DND-41 (cell line): ENCODE measurements around the gene SLC39A11.
"Not testable (repeated sequence)": the region's sequence is repeated elsewhere in the genome, so short reads cannot be mapped to it uniquely, and the experiment has no call there.

ENCODE experiments used
- ATAC-seq: fragments of 200-7000 bp; cut with Tn5 transposase; 3 replicates; pipeline ENCODE4 v1.9.1; 2021; ENCODE audit warnings: low read depth; ENCODE audit not compliant: insufficient read depth
- DNase-seq: peaks from one replicate; pipeline ENCODE4 v3.0.0-alpha.2; 2020
- H2AFZ ChIP-seq: 2 replicates; pipeline ENCODE4 v1.6.0; 2012; ENCODE audit warnings: low read depth, low read length
- H3K27ac ChIP-seq: 2 replicates; pipeline ENCODE4 v1.5.1; 2012; ENCODE audit warnings: low read length, inconsistent platforms
- H3K27me3 ChIP-seq: fragments of 200-600 bp; sonication (generic); 2 replicates; pipeline ENCODE4 v1.6.0; 2012; ENCODE audit warnings: low read length, mild to moderate bottlenecking, inconsistent platforms; ENCODE audit not compliant: insufficient read depth, poor library complexity
- H3K36me3 ChIP-seq: 2 replicates; pipeline ENCODE4 v1.5.1; 2012; ENCODE audit warnings: low read length, inconsistent platforms; ENCODE audit not compliant: insufficient read depth
- H3K4me1 ChIP-seq: 2 replicates; pipeline ENCODE4 v1.5.1; 2012; ENCODE audit warnings: mild to moderate bottlenecking, low read length; ENCODE audit not compliant: insufficient read depth
- H3K4me2 ChIP-seq: 2 replicates; pipeline ENCODE4 v1.6.0; 2012; ENCODE audit warnings: mild to moderate bottlenecking, moderate library complexity, low read length, inconsistent platforms; ENCODE audit not compliant: insufficient read depth
- H3K4me3 ChIP-seq, 2 experiments: fragments of 200-600 bp in 1 of 2; shearing (Covaris generic) in 1 of 2; 2 replicates each; pipeline ENCODE4 v1.5.1; 2012 to 2016; ENCODE audit warnings: inconsistent platforms in 2 of 2, low read length in 2 of 2, mild to moderate bottlenecking in 2 of 2, low read depth in 1 of 2, moderate library complexity in 1 of 2
- H3K79me2 ChIP-seq: 2 replicates; pipeline ENCODE4 v1.6.0; 2012; ENCODE audit warnings: low read length, inconsistent platforms; ENCODE audit not compliant: insufficient read depth
- H3K9ac ChIP-seq: 2 replicates; pipeline ENCODE4 v1.6.0; 2012; ENCODE audit warnings: low read depth, mild to moderate bottlenecking, inconsistent platforms, low read length, moderate library complexity
- H3K9me3 ChIP-seq: 2 replicates; pipeline ENCODE4 v1.5.1; 2012; ENCODE audit warnings: low read length, moderate library complexity, mild to moderate bottlenecking, inconsistent platforms; ENCODE audit not compliant: insufficient read depth, severe bottlenecking
- H4K20me1 ChIP-seq: 2 replicates; pipeline ENCODE4 v1.6.0; 2012; ENCODE audit warnings: low read length; ENCODE audit not compliant: insufficient read depth
- EZH2 ChIP-seq: IDR thresholded peaks from 3 replicates; pipeline ENCODE4 v1.6.1; 2012; ENCODE audit warnings: borderline replicate concordance, low read depth, mild to moderate bottlenecking, moderate library complexity, low read length, inconsistent platforms; ENCODE audit not compliant: severe bottlenecking
- TF ChIP-seq, protein P1 (sequence below): IDR thresholded peaks from 2 replicates; pipeline ENCODE4 v1.5.1; 2012; ENCODE audit warnings: borderline replicate concordance, low read length, moderate library complexity, mild to moderate bottlenecking; ENCODE audit not compliant: poor library complexity, severe bottlenecking; ENCODE audit errors: extremely low read depth

SLC39A11 gene

GRCh38 chr17:72829883-72830282 lies 262.6 kb downstream of the SLC39A11 start:
- ATAC-seq (no peak), DNase-seq (no peak)
- Histone ChIP-seq H3K79me2 (no peaks in the 10 kb centered on the region), H3K4me2 (no peak overlapping the region), H3K4me1 (no peaks in the 10 kb centered on the region), H3K36me3 (no peaks in the 10 kb centered on the region; the same call in 1 of the 2 replicates), H3K4me3 (no peak overlapping the region), H4K20me1 (no peaks in the 10 kb centered on the region), H3K9ac (no peak overlapping the region), H3K27me3 (no peaks in the 10 kb centered on the region), H3K27ac (no peak overlapping the region), H3K9me3 (peaks cover 21% of the 10 kb centered on the region), H2AFZ (no peak overlapping the region)
- TF ChIP-seq, protein P1, sequence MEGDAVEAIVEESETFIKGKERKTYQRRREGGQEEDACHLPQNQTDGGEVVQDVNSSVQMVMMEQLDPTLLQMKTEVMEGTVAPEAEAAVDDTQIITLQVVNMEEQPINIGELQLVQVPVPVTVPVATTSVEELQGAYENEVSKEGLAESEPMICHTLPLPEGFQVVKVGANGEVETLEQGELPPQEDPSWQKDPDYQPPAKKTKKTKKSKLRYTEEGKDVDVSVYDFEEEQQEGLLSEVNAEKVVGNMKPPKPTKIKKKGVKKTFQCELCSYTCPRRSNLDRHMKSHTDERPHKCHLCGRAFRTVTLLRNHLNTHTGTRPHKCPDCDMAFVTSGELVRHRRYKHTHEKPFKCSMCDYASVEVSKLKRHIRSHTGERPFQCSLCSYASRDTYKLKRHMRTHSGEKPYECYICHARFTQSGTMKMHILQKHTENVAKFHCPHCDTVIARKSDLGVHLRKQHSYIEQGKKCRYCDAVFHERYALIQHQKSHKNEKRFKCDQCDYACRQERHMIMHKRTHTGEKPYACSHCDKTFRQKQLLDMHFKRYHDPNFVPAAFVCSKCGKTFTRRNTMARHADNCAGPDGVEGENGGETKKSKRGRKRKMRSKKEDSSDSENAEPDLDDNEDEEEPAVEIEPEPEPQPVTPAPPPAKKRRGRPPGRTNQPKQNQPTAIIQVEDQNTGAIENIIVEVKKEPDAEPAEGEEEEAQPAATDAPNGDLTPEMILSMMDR: no peak
- TF ChIP-seq EZH2: no peak

DNA sequence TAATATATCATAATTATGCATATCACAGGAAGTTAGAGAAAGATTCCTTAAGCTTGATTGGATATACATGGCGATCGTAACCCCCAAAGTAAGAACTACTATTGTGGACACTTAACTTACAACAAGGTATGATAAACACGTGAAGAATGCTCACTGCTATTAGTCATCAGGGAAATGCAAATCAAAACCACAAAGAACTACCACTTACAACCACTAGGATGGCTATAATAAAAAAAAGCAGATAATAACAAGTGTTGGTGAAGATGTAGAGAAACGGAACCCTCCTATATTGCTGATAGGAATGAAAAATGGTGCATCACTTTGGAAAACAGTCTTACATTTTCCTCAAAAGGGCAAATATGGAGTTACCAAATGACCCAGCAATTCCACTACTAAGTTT lies 265.9 kb downstream of the SLC39A11 start:
- Histone ChIP-seq H3K79me2 (no peaks in the 10 kb centered on the region), H4K20me1 (no peaks in the 10 kb centered on the region), H3K27ac (no peak overlapping the region), H3K4me3 (no peak overlapping the region), H3K4me1 (no peaks in the 10 kb centered on the region; the same call in 1 of the 2 replicates), H3K4me2 (no peak overlapping the region), H3K36me3 (no peaks in the 10 kb centered on the region; the same call in 1 of the 2 replicates), H3K9me3 (peaks cover 26% of the 10 kb centered on the region), H2AFZ (no peak overlapping the region), H3K27me3 (no peaks in the 10 kb centered on the region), H3K9ac (no peak overlapping the region)
- TF ChIP-seq, protein P1: no peak
- no peak for TF ChIP-seq EZH2
- no peak for DNase-seq
- no peak for ATAC-seq

- not testable (repeated sequence) for H3K9ac ChIP-seq, H3K36me3 ChIP-seq, ATAC-seq, H3K4me1 ChIP-seq, H3K27me3 ChIP-seq, H3K79me2 ChIP-seq, H4K20me1 ChIP-seq, H3K27ac ChIP-seq, H2AFZ ChIP-seq, H3K4me2 ChIP-seq, DNase-seq, H3K4me3 ChIP-seq
- H3K9me3 ChIP-seq: peaks cover 26% of the 10 kb centered on the region
Measured at GRCh38 chr17:72826059-72826458, 266.4 kb downstream of the SLC39A11 start.

DNA sequence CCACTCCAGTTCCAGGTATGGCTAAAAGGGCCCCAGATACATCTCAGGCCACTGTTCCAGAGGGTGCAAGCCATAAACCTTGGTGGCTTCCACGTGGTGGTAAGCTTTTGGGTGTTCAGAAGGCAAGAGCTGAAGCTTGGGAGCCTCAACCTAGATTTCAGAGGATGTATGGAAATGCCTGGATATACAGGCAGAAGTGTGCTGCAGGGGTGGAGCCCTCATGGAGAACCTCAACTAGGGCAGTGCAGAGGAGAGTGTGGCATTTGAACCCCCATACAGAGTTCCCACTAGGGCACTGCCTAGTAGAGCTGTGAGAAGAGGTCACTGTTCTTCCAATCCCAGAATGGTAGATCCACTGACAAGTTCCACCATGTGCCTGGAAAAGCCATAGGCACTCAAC lies 267.3 kb downstream of the SLC39A11 start:
- no peak overlapping the region for H3K4me3 ChIP-seq
- no peak overlapping the region for H3K4me2 ChIP-seq
- no peak for TF ChIP-seq EZH2
- TF ChIP-seq, protein P1: no peak
- H2AFZ ChIP-seq: no peak overlapping the region
- no peaks in the 10 kb centered on the region for H3K27me3 ChIP-seq
- H3K27ac ChIP-seq: no peak overlapping the region
- H3K36me3 ChIP-seq: no peaks in the 10 kb centered on the region; the same call in 1 of the 2 replicates
- H3K9me3 ChIP-seq: peaks cover 26% of the 10 kb centered on the region
- DNase-seq (no peak), ATAC-seq (no peak)
- no peaks in the 10 kb centered on the region; the same call in 1 of the 2 replicates for H3K4me1 ChIP-seq
- H3K79me2 ChIP-seq: no peaks in the 10 kb centered on the region
- no peak overlapping the region for H3K9ac ChIP-seq
- H4K20me1 ChIP-seq: no peaks in the 10 kb centered on the region

GRCh38 chr17:72824267-72824666 lies 268.2 kb downstream of the SLC39A11 start:
- H3K36me3 ChIP-seq: not testable (repeated sequence)

More at GRCh38 chr17:72824267-72824666, 268.2 kb downstream of the SLC39A11 start:
- not testable (repeated sequence) for H3K27me3 ChIP-seq, H3K9ac ChIP-seq, H3K4me2 ChIP-seq, H4K20me1 ChIP-seq, H3K27ac ChIP-seq, ATAC-seq, H3K4me1 ChIP-seq, DNase-seq, H3K79me2 ChIP-seq, H2AFZ ChIP-seq, H3K4me3 ChIP-seq
- peaks cover 26% of the 10 kb centered on the region for H3K9me3 ChIP-seq
